Stomach (tissue), 4 donors: ENCODE measurements around the gene SLFN12L.

Experiments used
- CTCF ChIP-seq, 7 experiments: fragments of 450-650 bp in 4 of 7; fragments of 200-600 bp in 3 of 7; sonication (generic) in 3 of 7; IDR thresholded peaks; one replicate each; pipeline ENCODE4 v1.5.1; 2016 to 2019; ENCODE audit warnings: antibody characterized with exemption in 7 of 7, control low read depth in 2 of 7, mild to moderate bottlenecking in 1 of 7
- EP300 ChIP-seq: sonication (generic); formaldehyde crosslinking; IDR thresholded peaks from one replicate; pipeline ENCODE4 v1.6.1; 2017; ENCODE audit warnings: antibody characterized with exemption
- POLR2A ChIP-seq, 4 donors: fragments of 450-650 bp; IDR thresholded peaks; one replicate each; pipeline ENCODE4 v1.6.1; 2016; ENCODE audit warnings: antibody characterized with exemption in 4 of 4, control low read depth in 2 of 4, mild to moderate bottlenecking in 1 of 4, moderate library complexity in 1 of 4
- POLR2AphosphoS5 ChIP-seq, 3 donors: sonication (generic); formaldehyde crosslinking; IDR thresholded peaks; one replicate each; pipeline ENCODE4 v1.6.1; 2016; ENCODE audit warnings: antibody characterized with exemption in 3 of 3

- no peak for TF ChIP-seq CTCF (IDR thresholded peaks at IDR 0.05)
- no peak for TF ChIP-seq POLR2A (IDR thresholded peaks at IDR 0.05)
- TF ChIP-seq POLR2AphosphoS5 (IDR thresholded peaks at IDR 0.05) = no peak
- TF ChIP-seq EP300 = no peak
Measured at GRCh38 chr17:35539659-35540026, 2.2 kb upstream of the SLFN12L start.
